GM21825 (cell line): ENCODE results near the gene KRTAP5-10.
"Not testable (repeated sequence)": the region's sequence is repeated elsewhere in the genome, so short reads cannot be mapped to it uniquely, and the experiment has no call there.

Experiments used
- ATAC-seq: cut with Tn5 transposase; IDR thresholded peaks from one replicate; pipeline ENCODE4 v1.9.1; 2021; ENCODE audit warnings: mild to moderate bottlenecking, moderate library complexity; ENCODE audit not compliant: unreplicated experiment

Gene KRTAP5-10

GRCh38 chr11:71607520-71608216, 42.3 kb downstream of the KRTAP5-10 start:
- not testable (repeated sequence) for ATAC-seq

DNA sequence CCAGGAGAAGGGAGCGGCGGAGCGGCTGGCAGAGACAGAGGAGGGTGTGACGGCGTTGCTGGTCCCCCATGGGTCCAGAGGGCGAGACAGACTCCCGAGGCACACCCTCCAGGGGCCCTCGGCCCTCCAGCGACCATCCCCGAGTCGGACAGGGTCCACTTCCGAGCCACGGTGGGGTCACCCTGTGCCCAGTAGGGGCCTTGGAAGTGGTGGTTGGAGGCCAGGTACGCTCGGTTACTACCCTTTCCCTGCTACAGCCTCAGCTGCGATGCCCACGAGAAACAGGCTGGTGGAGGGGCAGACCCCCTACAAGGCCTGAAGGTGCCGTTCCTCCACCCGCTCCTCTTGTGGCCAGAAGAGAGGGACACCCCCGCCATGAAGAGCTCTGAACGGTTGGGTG, 42.9 kb downstream of the KRTAP5-10 start:
- not testable (repeated sequence) for ATAC-seq

- ATAC-seq: not testable (repeated sequence)
These were observed 46.0 kb downstream of the KRTAP5-10 start for GRCh38 chr11:71611218-71611910.

GRCh38 chr11:71613931-71614330, 48.6 kb downstream of the KRTAP5-10 start:
- not testable (repeated sequence) for ATAC-seq

GRCh38 chr11:71614366-71614917, 49.1 kb downstream of the KRTAP5-10 start:
- ATAC-seq: not testable (repeated sequence)

DNA sequence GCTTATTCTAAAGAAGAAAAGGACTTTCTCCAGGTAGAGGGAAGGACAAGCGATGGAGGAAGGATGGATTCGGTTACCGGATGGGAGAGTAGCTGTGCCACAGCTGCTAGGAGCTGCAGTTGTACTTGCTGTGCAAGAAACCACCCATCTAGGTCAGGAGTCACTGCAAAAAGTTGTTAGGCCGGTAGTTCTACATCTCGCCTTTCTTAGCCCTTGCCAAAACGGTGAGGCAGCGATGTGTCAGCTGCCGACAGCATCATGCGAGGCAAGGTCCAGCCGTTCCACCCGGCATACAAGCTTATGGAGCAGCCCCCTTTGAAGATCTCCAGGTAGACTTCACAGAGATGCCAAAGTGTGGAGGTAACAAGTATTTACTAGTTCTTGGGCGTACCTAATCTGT, 49.6 kb downstream of the KRTAP5-10 start:
- not testable (repeated sequence) for ATAC-seq
